Iris pigment epithelial cell (primary cell): ENCODE measurements around the gene TRIO.

ENCODE experiments used
- DNase-seq: peaks from one replicate; pipeline ENCODE4 v3.0.0-alpha.2; 2011; ENCODE audit warnings: low read depth

The TRIO gene

DNA sequence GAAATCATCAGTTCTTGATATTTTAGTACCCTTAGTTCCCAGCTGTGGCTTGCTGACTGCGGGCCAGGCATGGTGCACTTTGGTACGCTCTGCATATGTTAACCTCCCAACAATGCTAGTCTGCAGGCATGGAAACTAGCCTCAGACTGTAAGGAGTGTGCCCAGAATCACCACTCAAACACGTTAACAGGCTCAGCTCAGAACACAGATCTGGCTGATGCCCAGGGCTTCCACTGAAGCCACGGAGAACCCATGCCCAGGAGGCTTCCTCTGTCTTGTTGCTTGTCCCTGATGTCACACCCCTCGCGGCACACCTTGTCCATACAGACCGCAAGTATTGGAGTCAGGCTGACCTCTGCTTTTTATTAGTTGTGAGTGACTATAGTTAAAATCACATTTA is 251.2 kb downstream of the TRIO start:
- no peak for DNase-seq

DNA sequence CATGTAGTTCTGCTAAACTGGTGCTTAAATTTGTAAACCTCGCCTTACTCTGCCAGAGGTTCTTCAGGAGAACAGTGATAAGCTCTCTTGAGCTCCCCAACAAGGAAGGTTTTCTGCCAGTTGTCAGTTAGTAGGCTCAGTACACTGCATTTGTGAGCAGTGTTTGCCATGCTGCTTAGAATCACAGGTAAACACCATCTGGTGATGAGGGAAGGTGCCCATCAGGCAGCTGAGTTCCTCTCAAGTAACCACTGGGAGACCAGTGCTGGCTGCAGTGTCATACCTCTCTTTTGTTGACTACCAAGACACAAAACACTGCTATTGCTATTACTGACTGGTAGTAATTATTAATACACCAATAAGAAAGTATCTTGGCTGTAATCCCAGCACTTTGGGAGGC is 252.3 kb downstream of the TRIO start:
- DNase-seq: no peak

DNA sequence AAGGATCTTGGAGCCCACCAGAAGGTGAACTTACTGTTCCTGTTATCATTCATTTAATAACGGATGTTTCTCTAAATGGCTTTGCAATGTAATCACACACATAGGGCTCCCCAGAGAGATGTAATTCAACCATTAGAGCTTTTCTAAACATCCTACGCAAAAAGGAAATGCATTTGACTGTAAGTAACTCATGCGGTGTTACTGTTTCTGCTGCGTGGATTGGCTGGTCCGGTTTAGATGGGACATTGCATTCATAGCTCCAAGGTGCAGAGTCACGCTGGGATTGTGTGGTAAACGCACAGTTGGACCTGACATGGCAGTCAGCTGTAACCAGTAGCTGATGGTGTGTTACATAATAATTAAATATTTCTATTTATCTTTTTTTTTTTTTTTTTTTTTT is 252.9 kb downstream of the TRIO start:
- DNase-seq: no peak

DNA sequence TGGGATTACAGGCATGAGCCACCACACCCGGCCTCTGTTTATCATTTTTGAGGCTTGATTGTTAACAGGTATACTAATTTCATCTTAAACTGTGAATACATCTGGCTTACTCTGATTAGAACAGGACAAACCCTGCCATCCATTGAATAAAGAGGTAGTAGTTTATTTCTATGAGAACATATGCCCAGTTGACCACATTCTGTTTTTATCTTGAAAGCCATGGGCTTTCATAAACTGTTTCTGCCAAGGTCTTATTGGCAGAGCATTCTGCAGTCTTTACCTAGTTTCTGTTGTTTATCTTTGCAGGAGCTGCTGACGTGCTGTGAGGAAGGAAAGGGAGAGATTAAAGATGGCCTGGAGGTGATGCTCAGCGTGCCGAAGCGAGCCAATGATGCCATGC is 253.6 kb downstream of the TRIO start:
- no peak for DNase-seq

DNA sequence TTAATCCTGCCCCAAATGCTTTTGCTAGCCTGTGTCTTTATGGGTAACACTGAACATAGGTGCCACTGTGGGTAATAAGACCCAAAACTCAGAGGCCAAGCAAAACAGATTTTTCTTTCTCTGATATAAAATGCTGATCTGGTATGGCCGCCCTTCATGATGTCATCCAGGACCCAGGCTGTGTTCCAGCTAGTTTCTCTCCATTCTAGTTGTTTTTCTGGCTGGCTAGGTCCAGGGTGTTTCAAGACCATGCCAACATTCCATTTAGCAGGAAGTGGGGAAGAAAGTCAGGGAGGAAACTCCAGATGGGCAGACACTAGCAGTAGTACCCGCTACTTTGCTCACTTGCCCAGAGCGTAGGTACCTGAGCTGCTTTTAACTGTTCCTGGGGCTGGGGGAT is 254.6 kb downstream of the TRIO start:
- DNase-seq: peak; percentile 80

DNA sequence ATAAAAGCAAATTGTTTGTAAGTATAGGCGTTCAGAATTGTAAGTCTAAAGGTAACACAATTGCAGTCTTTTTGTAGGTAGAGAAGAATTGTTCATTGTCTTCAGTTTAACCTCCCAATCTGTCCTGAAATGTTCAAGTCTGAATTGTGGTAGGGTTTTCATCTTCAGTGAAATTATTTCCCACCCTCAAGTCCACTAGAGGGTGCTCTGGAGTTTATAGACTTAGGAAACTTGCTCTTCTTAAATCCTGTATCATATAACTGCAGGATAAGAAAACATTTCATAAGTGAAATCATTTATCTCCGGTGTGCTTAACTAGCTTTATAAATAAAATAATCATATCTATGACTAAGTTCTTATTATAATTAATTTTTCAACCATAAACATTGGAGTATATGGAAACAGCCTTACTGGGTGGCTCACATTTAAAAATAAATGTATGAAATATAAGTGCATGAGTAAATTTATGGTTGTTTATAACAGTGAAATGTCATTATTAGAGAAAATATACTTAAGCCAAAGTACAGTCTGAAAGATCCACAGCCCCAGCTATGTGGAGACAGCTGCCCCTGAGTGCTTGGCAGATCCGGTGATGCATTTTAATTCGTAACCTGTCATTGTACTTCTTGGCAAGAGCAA is 256.0 kb downstream of the TRIO start:
- peak; percentile 76 for DNase-seq

DNA sequence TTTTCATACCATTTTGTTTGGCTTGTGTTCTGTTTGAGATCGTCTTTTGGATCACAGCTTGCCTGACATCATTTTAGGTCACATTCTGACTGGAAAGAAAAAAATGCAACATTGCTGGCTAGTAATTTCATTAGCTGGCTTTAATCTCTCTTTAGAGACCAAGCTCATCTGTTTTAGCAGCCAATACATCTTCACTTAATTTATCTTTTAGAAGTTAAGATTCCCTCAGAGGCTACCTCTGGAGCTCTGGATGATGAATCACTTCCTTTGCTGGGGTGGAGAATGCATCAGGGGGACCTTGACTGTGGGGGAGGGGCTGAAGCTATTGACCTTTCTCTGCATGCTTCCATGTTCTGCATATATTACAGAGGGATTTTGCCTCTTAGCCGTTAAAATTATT is 256.9 kb downstream of the TRIO start:
- DNase-seq: peak; percentile 78

DNA sequence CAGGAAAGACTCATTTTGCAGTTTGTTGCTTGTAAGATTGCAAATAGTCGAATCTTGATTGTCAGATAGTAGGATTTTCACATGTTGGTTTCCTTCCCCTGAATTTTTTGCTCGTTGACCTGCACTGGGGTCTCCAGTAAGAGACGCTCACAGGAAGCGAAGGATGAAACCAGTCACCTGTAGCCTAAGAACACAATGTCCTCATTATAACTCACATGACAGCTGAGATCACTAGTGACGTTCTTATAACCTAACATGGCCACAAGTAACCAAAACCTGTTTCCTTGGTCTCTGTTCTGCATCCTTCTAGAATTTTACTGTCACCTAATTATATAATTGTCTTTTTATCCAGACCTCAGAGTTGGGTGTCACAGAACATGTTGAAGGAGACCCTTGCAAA is 257.5 kb downstream of the TRIO start:
- peak; percentile 39 for DNase-seq

DNA sequence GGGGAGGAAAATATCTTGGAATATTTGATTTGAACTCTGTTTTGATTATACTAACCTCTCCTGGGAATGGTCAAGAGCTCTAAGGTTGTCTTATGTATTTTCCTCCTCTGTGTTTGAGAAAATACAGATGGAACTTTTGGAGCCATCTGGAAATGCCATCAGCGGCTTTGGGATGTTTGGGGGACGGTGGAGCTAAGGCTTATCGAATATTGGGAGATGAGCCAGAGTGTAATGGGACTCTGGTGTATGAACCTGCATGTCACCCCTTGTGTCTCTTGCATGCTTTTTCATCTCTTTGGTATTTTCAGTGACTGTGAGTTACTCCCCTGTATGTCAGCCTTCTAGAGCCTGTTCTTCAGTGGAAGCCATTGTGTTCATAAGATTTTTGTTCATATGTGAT is 258.5 kb downstream of the TRIO start:
- DNase-seq: no peak

DNA sequence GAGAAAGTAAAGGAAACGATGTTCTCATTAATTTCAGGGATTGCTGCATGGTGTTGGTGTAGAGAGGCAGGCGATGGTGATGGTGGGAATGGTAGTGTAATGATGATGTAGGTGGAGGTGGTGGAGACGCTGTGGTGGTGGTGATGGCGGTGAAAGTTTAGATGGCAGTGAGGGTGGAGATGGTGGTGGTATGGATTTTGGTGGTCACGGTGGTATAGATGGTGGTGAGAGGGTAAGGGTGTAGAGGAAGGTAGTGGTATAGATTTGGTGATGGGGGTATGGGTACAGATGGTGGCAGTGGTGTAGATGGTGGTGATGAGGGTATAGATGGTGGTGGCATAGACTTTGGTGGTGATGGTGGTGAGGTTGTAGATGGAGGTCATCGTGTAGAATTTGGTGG is 259.3 kb downstream of the TRIO start:
- DNase-seq: no peak

DNA sequence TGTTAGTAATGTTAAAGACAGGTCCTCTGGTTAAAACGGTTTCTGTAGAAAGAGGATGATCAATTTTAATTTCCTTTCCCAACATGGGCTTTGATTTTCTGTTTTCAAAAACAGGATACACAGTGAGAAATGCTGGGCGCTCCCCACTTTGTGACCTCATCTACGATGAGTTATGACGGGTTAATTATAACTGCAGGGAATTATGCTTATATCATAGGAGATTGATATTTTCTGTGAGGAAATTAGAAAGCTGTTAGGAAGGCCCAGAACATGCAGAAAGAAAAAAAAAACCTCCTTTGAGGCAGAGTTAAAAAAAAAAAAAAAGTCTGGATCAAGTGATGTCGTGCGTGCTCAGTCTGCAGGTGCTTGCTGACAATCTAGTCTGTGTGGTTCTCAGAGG is 261.6 kb downstream of the TRIO start:
- no peak for DNase-seq

DNA sequence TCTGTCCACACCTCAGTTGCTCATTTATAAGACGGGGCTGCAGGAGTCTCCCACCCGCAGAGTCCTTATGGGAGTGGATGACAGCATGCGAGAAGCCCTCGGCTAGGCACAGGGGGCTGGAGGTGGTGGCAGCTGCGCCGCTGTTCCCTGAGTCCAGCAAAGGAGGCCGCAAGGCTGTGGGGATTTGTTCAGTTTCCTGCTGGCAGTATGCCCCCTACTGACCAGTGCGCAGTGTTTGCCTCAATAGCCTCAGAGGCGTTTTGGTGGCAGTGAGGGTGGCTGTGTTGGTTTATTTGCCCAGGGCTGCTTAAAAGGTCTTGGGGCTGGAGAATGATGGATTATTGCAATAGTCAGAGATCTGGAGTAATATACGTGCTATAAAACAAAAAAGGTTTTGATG is 262.1 kb downstream of the TRIO start:
- no peak for DNase-seq

DNA sequence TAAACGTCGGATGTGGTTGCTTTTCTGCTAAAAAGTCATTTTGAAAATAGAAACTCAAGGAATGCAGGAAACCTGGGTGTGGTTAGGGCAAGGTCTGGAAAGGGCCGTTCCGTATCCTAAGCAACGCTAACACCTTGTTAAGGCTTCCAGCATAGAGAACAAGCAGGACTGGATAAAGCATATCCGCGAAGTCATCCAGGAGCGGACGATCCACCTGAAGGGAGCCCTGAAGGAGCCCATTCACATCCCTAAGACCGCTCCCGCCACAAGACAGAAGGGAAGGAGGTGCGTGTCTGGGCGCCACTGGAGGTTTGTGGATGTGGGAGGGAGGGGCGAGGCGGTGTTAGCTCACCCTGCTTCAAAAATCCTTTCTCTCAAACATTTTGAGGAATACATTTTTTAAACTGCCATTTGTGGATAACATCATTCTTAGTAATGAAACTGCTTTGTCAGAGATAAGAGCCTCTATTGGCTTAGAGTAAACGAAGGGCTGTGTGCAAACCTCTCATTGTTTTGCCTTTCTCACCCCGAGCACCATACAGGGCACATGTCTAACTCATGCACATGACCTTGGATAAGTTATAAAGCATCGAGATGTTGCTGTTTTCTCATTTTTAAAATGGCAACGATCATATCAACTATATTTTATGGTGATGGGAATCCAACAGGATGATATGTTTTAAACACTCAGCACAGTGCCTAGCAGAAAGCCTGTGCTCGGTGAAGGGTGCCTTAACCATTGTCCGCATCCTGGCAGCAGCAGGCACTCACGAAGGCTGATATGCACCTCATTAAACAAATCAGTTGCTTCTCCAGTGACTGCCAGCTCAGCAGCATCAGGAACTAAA is 262.8 kb downstream of the TRIO start:
- DNase-seq: no peak

DNA sequence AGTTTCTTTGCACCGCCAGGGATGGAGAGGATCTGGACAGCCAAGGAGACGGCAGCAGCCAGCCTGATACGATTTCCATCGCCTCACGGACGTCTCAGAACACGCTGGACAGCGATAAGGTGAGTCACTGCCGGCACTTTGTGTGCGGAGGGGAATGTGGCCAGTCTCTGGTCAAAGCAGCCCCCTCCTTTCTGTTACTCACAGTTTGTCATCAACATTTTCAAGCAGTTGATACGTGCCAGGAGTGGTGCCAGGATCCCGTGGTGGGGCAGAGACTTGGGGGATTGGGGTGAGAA is 263.4 kb downstream of the TRIO start:
- DNase-seq: peak; percentile 94

DNA sequence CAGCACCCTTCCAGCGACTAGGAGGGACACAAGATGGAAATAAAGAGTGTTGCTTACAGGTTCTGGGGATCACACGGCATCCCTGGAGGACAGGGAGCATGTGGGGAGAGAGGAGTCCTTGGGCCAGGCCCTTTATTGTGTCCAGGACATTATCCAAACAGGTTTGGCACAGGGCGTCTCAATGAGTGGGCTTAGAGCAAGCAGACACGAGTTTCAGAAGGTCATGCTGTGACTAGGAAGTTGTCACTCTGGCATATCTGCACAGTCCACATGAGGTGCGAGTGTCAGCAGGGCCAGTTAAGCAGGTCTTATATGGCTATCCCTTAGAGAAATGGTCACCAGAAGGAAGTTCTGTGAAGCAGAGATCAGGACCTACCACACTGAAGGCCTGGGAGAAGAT is 263.9 kb downstream of the TRIO start:
- DNase-seq: no peak

DNA sequence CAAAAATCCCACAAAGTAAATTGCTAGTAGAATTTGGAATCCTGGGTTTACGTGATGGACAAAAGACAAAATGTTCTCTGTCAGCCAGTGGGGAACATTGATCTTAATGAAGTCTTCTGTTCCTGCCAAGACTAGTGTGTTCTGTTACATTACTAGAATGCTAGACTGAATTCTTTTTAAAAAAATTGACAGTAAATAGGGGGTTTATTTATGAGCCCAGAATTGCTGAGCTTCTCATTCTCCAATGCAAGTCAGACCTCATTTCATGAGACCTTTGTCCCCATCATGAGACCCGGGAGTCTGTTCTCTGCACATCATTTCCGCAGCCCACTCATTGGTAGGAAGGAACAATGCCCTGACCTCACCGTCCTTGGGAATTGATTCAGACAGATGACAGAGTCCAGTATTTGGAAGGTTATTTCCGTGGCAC is 264.6 kb downstream of the TRIO start:
- no peak for DNase-seq

DNA sequence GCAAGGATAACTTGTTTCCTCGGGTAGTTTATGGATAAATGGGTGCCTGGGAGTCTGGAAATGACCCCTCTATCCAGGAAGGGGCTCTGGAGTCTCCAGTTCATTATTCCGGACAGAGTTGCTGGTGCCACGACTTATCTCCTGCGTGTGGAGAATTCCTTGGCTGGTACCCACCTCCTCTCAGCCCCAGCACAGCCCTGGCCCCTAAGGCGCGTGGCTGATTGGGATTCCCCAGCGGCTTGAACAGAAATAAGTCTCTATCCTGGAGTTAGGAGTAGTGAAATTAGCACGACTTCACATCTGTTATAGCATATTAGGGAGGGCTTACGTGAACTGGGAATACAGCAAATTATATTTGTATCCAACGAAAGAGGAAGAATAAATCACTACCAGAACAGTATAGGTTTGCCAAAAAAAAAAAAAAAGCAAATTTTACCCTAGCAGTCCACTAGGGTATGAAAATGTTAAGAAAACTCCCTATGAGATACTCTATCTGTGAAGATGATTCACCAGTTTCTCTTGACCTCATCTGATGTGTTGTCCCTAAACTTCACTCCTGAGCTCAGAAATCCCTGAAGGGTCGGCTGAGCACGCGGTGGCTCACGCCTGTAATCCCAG is 265.9 kb downstream of the TRIO start:
- DNase-seq: peak; percentile 53

DNA sequence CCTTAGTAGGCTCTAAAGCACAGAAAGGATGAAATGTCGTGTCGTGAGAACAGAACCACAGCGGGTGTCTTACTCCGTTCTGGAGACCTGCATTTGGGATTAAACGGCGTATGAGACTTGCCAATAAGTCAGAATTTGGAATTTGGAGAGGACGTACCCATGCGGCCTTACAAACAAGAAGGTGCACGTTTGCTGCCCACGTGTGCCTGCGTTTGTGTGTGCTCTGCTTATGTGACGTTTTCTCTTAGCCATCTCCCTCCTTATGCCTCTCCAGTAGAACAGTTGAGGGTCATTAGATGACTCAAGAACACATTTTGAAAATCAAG is 266.9 kb downstream of the TRIO start:
- no peak for DNase-seq

DNA sequence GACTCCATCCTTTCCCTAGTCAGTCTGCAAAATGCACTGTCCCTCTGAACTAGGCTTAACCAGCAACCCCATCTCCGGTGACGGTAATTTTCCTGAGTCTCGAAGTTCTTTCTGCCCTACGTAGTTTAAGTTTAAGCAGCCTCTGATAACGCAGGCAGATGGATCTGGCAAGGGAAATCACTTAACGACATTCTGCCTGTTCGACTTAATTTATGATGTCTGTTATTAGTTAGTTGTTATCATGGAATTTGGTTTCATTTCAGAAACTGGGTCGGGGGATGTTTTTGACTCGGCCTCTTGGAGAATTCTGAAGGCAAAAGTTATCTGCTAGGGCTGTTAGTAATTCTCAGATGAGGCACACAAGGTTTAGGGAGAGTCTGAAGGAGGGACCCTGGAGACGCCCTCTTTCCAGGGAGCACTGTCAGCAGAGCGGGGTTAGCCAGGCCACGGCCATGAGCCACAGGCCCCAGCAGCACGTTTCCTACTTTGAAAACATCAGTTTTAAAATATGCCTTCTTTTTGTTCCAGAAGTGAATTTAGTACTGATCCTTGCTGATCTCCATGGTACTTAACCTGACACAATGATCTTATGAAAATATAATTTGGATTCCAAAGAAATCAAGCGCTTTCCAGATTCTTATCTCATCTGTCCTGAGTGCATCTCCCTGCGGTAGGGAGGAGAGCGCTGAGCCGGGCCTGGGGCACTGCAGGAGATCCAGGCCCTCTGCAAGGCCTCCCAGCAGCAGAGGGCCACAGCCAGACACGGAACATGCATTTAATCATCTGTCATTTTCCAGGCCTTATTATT is 267.5 kb downstream of the TRIO start:
- peak; percentile 34 for DNase-seq

DNA sequence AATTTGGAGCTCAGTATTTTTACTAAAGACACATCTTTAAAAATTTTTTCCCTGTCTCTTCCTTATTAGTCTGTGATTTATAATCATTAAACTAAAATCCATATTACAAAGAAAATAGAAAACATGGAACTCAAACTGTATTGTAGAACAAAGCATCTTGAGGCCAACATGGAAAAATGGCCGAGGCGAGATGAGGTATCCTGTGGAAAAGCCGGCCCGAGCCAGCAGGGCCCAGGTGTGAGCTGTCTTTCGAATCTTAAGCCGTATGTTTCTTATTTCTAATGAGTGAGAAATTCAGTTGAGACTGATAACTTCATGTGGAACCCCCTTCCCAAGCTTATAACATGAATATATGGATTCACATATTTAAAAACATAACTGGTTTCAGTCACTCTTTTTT is 268.1 kb downstream of the TRIO start:
- DNase-seq: no peak

DNA sequence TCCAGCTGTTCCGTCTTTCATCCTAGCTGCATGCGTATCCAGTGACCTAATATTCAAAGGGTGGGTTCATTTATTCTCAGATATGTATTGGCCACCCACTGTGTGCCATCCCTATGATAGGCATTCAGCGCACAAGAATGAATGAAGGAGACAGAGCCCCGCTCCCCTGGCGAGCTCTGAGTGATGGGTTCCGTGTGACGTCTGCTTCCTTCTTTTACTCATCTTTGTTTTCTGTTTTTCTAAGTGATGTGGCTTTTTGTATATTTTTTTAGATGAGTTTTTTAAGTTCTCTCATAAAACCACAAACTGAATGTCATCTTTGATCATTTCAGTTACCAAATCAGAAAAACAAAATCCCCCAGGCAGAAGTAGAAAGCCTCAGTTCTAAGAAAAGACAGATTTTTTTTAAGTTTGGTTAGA is 270.2 kb downstream of the TRIO start:
- DNase-seq: peak; percentile 61

DNA sequence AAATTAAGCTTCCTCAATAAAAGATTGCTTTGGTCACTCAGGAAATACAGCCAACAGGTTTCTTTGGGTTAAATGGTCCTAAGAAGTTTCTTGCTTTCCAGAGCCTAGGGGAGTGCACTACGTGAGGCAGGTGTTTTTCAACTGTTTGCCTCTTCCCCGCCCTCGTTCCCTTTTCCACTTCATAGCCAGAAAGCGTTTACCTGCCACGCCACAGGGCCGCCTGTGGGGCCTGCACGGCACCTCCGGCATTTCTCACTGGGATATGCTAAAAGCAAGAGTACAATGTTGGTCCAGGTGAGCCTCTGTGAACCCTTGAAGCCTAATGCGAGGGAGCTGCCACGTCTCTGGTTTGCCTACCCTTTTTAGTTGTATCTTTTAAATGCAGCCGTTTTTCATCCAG is 270.9 kb downstream of the TRIO start:
- no peak for DNase-seq

DNA sequence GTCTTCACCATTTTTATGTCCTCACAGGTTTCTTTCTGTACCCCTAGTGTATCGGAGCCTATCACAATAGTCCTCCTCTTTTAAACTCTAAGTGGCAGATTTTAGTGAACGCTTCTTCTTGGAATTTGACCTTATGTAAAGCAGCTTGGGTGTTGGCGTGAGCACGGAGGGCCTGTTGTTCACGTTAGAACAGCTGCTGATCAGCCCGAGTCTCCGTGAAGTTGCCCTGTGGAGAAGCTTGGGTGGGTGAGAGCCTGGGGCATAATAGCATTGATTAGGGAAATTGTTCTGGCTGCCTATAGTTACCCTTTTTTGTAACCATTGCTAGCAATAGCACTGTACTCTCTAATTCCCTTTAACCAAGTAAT is 271.5 kb downstream of the TRIO start:
- DNase-seq: no peak
